T-helper 2 cell treated with Interferon-gamma antibody and Interleukin-4, amounts not matched to agents 5 μg/mL and 100 μg/mL, for 36 hours (primary cell): ENCODE measurements around the gene ALKBH5.
A peak's percentile ranks its signal among the peaks of the same experiment; 100 is the strongest.

Experiments
- DNase-seq: peaks from one replicate; pipeline ENCODE4 v3.0.0; 2021; ENCODE audit warnings: low spot score
- H3K27ac Mint-ChIP-seq: one replicate; pipeline ENCODE4 v1.8.0; 2021; ENCODE audit warnings: mild to moderate bottlenecking, mixed read lengths
- H3K27me3 Mint-ChIP-seq: one replicate; pipeline ENCODE4 v1.8.0; 2021; ENCODE audit warnings: low read depth, mixed read lengths
- H3K36me3 Mint-ChIP-seq: one replicate; pipeline ENCODE4 v1.8.0; 2021; ENCODE audit warnings: low read depth, mixed read lengths
- H3K4me1 Mint-ChIP-seq: one replicate; pipeline ENCODE4 v1.8.0; 2021; ENCODE audit warnings: low read depth, mixed read lengths
- H3K4me3 Mint-ChIP-seq: one replicate; pipeline ENCODE4 v1.8.0; 2022; ENCODE audit warnings: mild to moderate bottlenecking, moderate library complexity, mixed read lengths
- H3K9me3 Mint-ChIP-seq: one replicate; pipeline ENCODE4 v1.8.0; 2021; ENCODE audit warnings: mixed read lengths

ALKBH5 gene

GRCh38 chr17:18167421-18167820 is 16.2 kb upstream of the ALKBH5 start:
- H3K27ac Mint-ChIP-seq: no peak overlapping the region

GRCh38 chr17:18172531-18173278 is 10.9 kb upstream of the ALKBH5 start:
- Mint-ChIP-seq H3K36me3 (no peaks in the 10 kb centered on the region), H3K4me3 (no peak overlapping the region), H3K4me1 (no peaks in the 10 kb centered on the region)

More at GRCh38 chr17:18167421-18167820, 16.2 kb upstream of the ALKBH5 start:
- Mint-ChIP-seq H3K4me3 (no peak overlapping the region), H3K4me1 (no peaks in the 10 kb centered on the region), H3K36me3 (no peaks in the 10 kb centered on the region), H3K27me3 (no peaks in the 10 kb centered on the region), H3K9me3 (no peaks in the 10 kb centered on the region)
- DNase-seq: no peak

GRCh38 chr17:18173740-18174139 is 9.9 kb upstream of the ALKBH5 start:
- H3K4me3 Mint-ChIP-seq: no peak overlapping the region
- no peaks in the 10 kb centered on the region for H3K9me3 Mint-ChIP-seq

More at GRCh38 chr17:18172531-18173278, 10.9 kb upstream of the ALKBH5 start:
- no peaks in the 10 kb centered on the region for H3K27me3 Mint-ChIP-seq
- no peak for DNase-seq
- no peak overlapping the region for H3K27ac Mint-ChIP-seq
- no peaks in the 10 kb centered on the region for H3K9me3 Mint-ChIP-seq

GRCh38 chr17:18176176-18176575 is 7.5 kb upstream of the ALKBH5 start:
- DNase-seq: no peak
- H3K4me1 Mint-ChIP-seq: peaks cover 1% of the 10 kb centered on the region
- no peaks in the 10 kb centered on the region for H3K9me3 Mint-ChIP-seq
- H3K4me3 Mint-ChIP-seq: no peak overlapping the region
- H3K36me3 Mint-ChIP-seq: no peaks in the 10 kb centered on the region
- no peak overlapping the region for H3K27ac Mint-ChIP-seq
- no peaks in the 10 kb centered on the region for H3K27me3 Mint-ChIP-seq

More at GRCh38 chr17:18173740-18174139, 9.9 kb upstream of the ALKBH5 start:
- no peaks in the 10 kb centered on the region for H3K27me3 Mint-ChIP-seq
- H3K27ac Mint-ChIP-seq: no peak overlapping the region
- H3K36me3 Mint-ChIP-seq: no peaks in the 10 kb centered on the region
- H3K4me1 Mint-ChIP-seq: no peaks in the 10 kb centered on the region
- no peak for DNase-seq

- no peak for DNase-seq
- H3K4me3 Mint-ChIP-seq: no peak overlapping the region
- H3K27ac Mint-ChIP-seq: no peak overlapping the region
- no peaks in the 10 kb centered on the region for H3K27me3 Mint-ChIP-seq
- H3K36me3 Mint-ChIP-seq: no peaks in the 10 kb centered on the region
- H3K4me1 Mint-ChIP-seq: peaks cover 11% of the 10 kb centered on the region
- no peaks in the 10 kb centered on the region for H3K9me3 Mint-ChIP-seq
Observed at GRCh38 chr17:18177133-18177532, 6.5 kb upstream of the ALKBH5 start.

GRCh38 chr17:18177722-18178121 is 5.9 kb upstream of the ALKBH5 start:
- H3K4me3 Mint-ChIP-seq: no peak overlapping the region
- no peak for DNase-seq
- H3K36me3 Mint-ChIP-seq: no peaks in the 10 kb centered on the region
- H3K27ac Mint-ChIP-seq: no peak overlapping the region
- H3K9me3 Mint-ChIP-seq: no peaks in the 10 kb centered on the region
- H3K4me1 Mint-ChIP-seq: peaks cover 12% of the 10 kb centered on the region
- H3K27me3 Mint-ChIP-seq: no peaks in the 10 kb centered on the region

GRCh38 chr17:18179196-18179595 is 4.4 kb upstream of the ALKBH5 start:
- Mint-ChIP-seq H3K27ac (peak overlapping the region; percentile 20), H3K4me1 (peaks cover 12% of the 10 kb centered on the region), H3K27me3 (no peaks in the 10 kb centered on the region), H3K9me3 (no peaks in the 10 kb centered on the region), H3K4me3 (no peak overlapping the region), H3K36me3 (no peaks in the 10 kb centered on the region)
- no peak for DNase-seq

GRCh38 chr17:18179804-18180203 is 3.8 kb upstream of the ALKBH5 start:
- peaks cover 14% of the 10 kb centered on the region for H3K4me1 Mint-ChIP-seq
- DNase-seq: no peak
- no peaks in the 10 kb centered on the region for H3K27me3 Mint-ChIP-seq
- H3K9me3 Mint-ChIP-seq: no peaks in the 10 kb centered on the region
- no peak overlapping the region for H3K4me3 Mint-ChIP-seq
- peaks cover 3% of the 10 kb centered on the region for H3K36me3 Mint-ChIP-seq
- peak overlapping the region; percentile 20 for H3K27ac Mint-ChIP-seq

- DNase-seq: peak; percentile 79
- Mint-ChIP-seq H3K36me3 (peaks cover 15% of the 10 kb centered on the region), H3K9me3 (no peaks in the 10 kb centered on the region), H3K27ac (peak overlapping the region; percentile 98), H3K4me1 (peaks cover 27% of the 10 kb centered on the region), H3K27me3 (no peaks in the 10 kb centered on the region), H3K4me3 (peak overlapping the region; percentile 95)
Observed at GRCh38 chr17:18181358-18181757, 2.3 kb upstream of the ALKBH5 start.

- Mint-ChIP-seq H3K27me3 (no peaks in the 10 kb centered on the region), H3K36me3 (peaks cover 23% of the 10 kb centered on the region), H3K4me3 (peak overlapping the region; percentile 95), H3K9me3 (no peaks in the 10 kb centered on the region), H3K4me1 (peaks cover 36% of the 10 kb centered on the region), H3K27ac (peak overlapping the region; percentile 98)
- DNase-seq: no peak
Observed at GRCh38 chr17:18182110-18182977, 1.3 kb upstream of the ALKBH5 start.

GRCh38 chr17:18182978-18183333 is 672 bp upstream of the ALKBH5 start:
- Mint-ChIP-seq H3K4me3 (peak overlapping the region; percentile 95), H3K36me3 (peaks cover 26% of the 10 kb centered on the region), H3K27ac (peak overlapping the region; percentile 98), H3K27me3 (no peaks in the 10 kb centered on the region), H3K9me3 (no peaks in the 10 kb centered on the region), H3K4me1 (peaks cover 42% of the 10 kb centered on the region)
- peak; percentile 87 for DNase-seq

- peaks cover 33% of the 10 kb centered on the region for H3K36me3 Mint-ChIP-seq
- peak overlapping the region; percentile 98 for H3K27ac Mint-ChIP-seq
- H3K27me3 Mint-ChIP-seq: no peaks in the 10 kb centered on the region
- peaks cover 50% of the 10 kb centered on the region for H3K4me1 Mint-ChIP-seq
- H3K4me3 Mint-ChIP-seq: peak overlapping the region; percentile 98
- no peaks in the 10 kb centered on the region for H3K9me3 Mint-ChIP-seq
- DNase-seq: peak; percentile 67
Observed at GRCh38 chr17:18184143-18185031, 759 bp downstream of the ALKBH5 start.

GRCh38 chr17:18185391-18185790 is 1.8 kb downstream of the ALKBH5 start:
- DNase-seq: no peak
- Mint-ChIP-seq H3K9me3 (no peaks in the 10 kb centered on the region), H3K4me1 (peaks cover 56% of the 10 kb centered on the region), H3K27ac (peak overlapping the region; percentile 32), H3K4me3 (peak overlapping the region; percentile 98), H3K36me3 (peaks cover 39% of the 10 kb centered on the region), H3K27me3 (no peaks in the 10 kb centered on the region)
